GM23248 (cell line): ENCODE data around the gene PIGH. TPM values are rescaled to one million over a fixed set of nuclear protein-coding genes. Genes with fewer than 3 reads are reported as not detected.
"Not testable (repeated sequence)": the region's sequence is repeated elsewhere in the genome, so short reads cannot be mapped to it uniquely, and the experiment has no call there.

Source experiments
- DNase-seq: peaks from one replicate; pipeline ENCODE4 v3.0.0-alpha.2; 2015
- H2AFZ ChIP-seq: fragments of 200-600 bp; sonication (generic); 2 replicates; pipeline ENCODE4 v1.6.1; 2016; ENCODE audit warnings: antibody characterized with exemption
- H3F3A ChIP-seq: fragments of 200-600 bp; sonication (generic); 2 replicates; pipeline ENCODE4 v1.6.1; 2016; ENCODE audit warnings: mild to moderate bottlenecking, antibody characterized with exemption, mixed run types; ENCODE audit not compliant: insufficient read depth
- H3K27ac ChIP-seq: fragments of 200-600 bp; sonication (generic); 2 replicates; pipeline ENCODE4 v1.5.1; 2016; ENCODE audit warnings: mild to moderate bottlenecking
- H3K27me3 ChIP-seq: fragments of 200-600 bp; sonication (generic); replicated peaks from 2 replicates; pipeline ENCODE4 v1.6.1; 2016; ENCODE audit warnings: mild to moderate bottlenecking; ENCODE audit not compliant: insufficient read depth
- H3K36me3 ChIP-seq: fragments of 200-600 bp; sonication (generic); 2 replicates; pipeline ENCODE4 v1.6.1; 2016; ENCODE audit warnings: low read depth, mild to moderate bottlenecking
- H3K4me1 ChIP-seq: fragments of 200-600 bp; sonication (generic); 2 replicates; pipeline ENCODE4 v1.6.1; 2016; ENCODE audit warnings: mild to moderate bottlenecking; ENCODE audit not compliant: insufficient read depth
- H3K4me2 ChIP-seq: fragments of 200-600 bp; sonication (generic); one replicate; pipeline ENCODE4 v1.6.1; 2016; ENCODE audit warnings: mild to moderate bottlenecking; ENCODE audit not compliant: unreplicated experiment
- H3K4me3 ChIP-seq: fragments of 200-600 bp; sonication (generic); 2 replicates; pipeline ENCODE4 v1.5.1; 2016; ENCODE audit warnings: mild to moderate bottlenecking
- H3K79me2 ChIP-seq: fragments of 200-600 bp; sonication (generic); 2 replicates; pipeline ENCODE4 v1.6.1; 2016; ENCODE audit warnings: mild to moderate bottlenecking; ENCODE audit not compliant: insufficient read depth
- H3K9ac ChIP-seq: fragments of 200-600 bp; sonication (generic); 2 replicates; pipeline ENCODE4 v1.6.1; 2016; ENCODE audit warnings: mild to moderate bottlenecking
- H3K9me2 ChIP-seq: fragments of 200-600 bp; sonication (generic); 2 replicates; pipeline ENCODE4 v1.6.1; 2016; ENCODE audit warnings: mixed run types, mild to moderate bottlenecking, moderate library complexity; ENCODE audit not compliant: insufficient read depth
- H3K9me3 ChIP-seq: fragments of 200-600 bp; sonication (generic); one replicate; pipeline ENCODE4 v1.6.1; 2017; ENCODE audit warnings: low read depth
- H4K20me1 ChIP-seq: fragments of 200-600 bp; sonication (generic); 2 replicates; pipeline ENCODE4 v1.6.0; 2016; ENCODE audit not compliant: insufficient read depth
- EZH2 ChIP-seq: fragments of 200-600 bp; sonication (generic); IDR thresholded peaks from 2 replicates; pipeline ENCODE4 v1.6.1; 2018; ENCODE audit warnings: antibody characterized with exemption, mild to moderate bottlenecking; ENCODE audit not compliant: insufficient read depth, poor library complexity, severe bottlenecking
- EZH2phosphoT487 ChIP-seq: fragments of 200-600 bp; sonication (generic); IDR thresholded peaks from 2 replicates; pipeline ENCODE4 v1.6.1; 2018; ENCODE audit warnings: antibody characterized with exemption, moderate library complexity, mild to moderate bottlenecking, low read depth; ENCODE audit not compliant: insufficient read depth
- WGBS, 2 experiments: methylation state at CpG; one replicate each; pipeline ENCODE4 v1.1.6; 2015 to 2017; ENCODE audit warnings: low lambda C conversion rate in 2 of 2, low coverage in 1 of 2; ENCODE audit errors: missing lambda C conversion rate in 2 of 2; 5-methylcytosine and 5-hydroxymethylcytosine counted together
- in situ Hi-C: fragments of 300-500 bp; cut with MboI; formaldehyde crosslinking; loops from 2 replicates; pipeline ENCODE4 v1.15.0; 2020
- polyA plus RNA-seq: library from polyadenylated mRNA; unstranded; fragments of >200 nt; fragmentation: Nextera tagmentation; extraction: Ambion mirVana; gene quantifications from 2 replicates; pipeline ENCODE4 v1.2.1, GENCODE V29; 2016
- total RNA-seq: library from RNA; depleted of rRNA; stranded (reverse); fragments of >200 nt; shearing (Covaris generic); gene quantifications from 2 replicates; pipeline ENCODE4 v1.2.3, GENCODE V29; 2014

The PIGH gene
- total and polyA plus RNA-seq, 2 experiments from 2014 or later = 10.8 to 23.4 TPM

DNA sequence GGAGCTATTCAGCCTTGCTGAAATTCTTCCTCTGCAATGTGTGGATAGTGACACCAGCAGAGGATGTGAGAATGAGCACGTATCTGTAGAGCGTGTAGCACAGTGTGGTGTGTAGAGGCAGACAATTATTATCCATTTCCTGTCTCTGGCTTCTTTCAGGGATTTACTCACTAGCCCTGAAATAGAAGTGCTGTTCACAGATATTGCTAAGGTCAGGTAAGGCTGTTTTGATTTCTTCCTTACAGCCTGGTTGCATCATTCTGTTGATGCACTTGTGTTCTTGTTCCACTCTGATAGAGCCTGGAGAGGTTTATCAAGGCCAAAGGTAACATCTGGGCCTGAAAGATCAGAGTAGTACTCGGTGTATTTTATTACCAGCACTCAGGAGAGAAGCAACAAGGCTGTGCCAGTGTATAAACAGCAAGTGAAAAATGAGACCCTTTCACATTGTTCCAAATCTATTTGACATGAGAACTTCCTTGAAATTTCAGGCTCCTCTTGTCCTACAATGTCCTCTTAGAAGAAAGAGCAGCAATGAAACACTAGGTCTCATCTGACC is 36.4 kb upstream of the PIGH start:
- Histone ChIP-seq H3K4me3 (no peak overlapping the region), H3K4me1 (peaks cover 6% of the 10 kb centered on the region; the same call in 1 of the 2 replicates), H3F3A (no peaks in the 10 kb centered on the region), H3K27me3 (no peaks in the 10 kb centered on the region), H3K4me2 (no peak overlapping the region), H3K36me3 (no peaks in the 10 kb centered on the region), H3K27ac (peak overlapping the region; percentile 38), H2AFZ (peak overlapping the region; percentile 42), H3K9ac (no peak overlapping the region), H3K79me2 (no peaks in the 10 kb centered on the region), H3K9me2 (no peaks in the 10 kb centered on the region), H3K9me3 (no peaks in the 10 kb centered on the region), H4K20me1 (no peaks in the 10 kb centered on the region)
- no peak for TF ChIP-seq EZH2phosphoT487
- no peak for TF ChIP-seq EZH2
- 70 to 79% methylated on average over 3 of the region's 3 CpGs for WGBS, 2 experiments
- in situ Hi-C loops = no loop called here
- DNase-seq = peak; percentile 55

DNA sequence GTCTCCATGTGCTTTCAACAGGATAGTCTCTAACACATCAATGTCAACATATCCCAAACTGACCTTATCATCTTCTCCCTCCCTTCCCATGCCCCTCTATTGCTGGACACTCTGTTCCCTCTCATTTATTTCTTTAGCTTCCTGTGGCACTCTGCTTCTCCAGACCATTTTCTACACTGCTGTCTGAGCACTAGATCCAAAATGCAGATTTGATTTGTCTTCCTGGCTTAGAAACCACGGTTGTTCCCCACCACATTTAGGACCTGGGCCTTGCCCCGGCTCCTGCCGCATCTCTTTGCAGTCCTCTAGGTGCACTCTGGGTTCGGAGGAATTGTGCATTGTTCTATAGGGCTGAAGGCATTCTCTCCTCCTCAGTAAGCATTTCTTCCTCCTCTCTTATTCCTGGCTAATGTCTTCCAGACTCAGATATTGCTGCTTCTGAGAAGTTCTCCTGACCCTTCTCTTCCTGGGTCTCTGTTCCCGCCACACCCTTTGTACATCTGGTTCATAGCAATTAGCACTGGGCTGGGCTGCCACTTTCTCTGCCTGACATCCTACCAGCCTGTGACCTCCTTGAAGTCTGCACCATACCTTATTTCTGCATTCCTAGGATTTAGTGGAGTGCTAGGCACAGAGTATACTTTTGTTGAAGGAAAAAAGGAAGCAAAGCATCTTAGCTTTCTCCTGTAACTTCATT is 33.5 kb upstream of the PIGH start:
- H2AFZ ChIP-seq = no peak overlapping the region
- H3K9me2 ChIP-seq = no peaks in the 10 kb centered on the region
- H3K9me3 ChIP-seq = no peaks in the 10 kb centered on the region
- no peaks in the 10 kb centered on the region for H3F3A ChIP-seq
- H3K4me2 ChIP-seq = no peak overlapping the region
- no peak overlapping the region for H3K4me3 ChIP-seq
- no peak for DNase-seq
- TF ChIP-seq EZH2 = no peak
- H3K9ac ChIP-seq = no peak overlapping the region
- no peaks in the 10 kb centered on the region for H3K36me3 ChIP-seq
- no peak overlapping the region for H3K27ac ChIP-seq
- WGBS, 2 experiments = 87 to 89% methylated on average over 5 of the region's 5 CpGs
- in situ Hi-C loops = no loop called here
- H3K27me3 ChIP-seq = no peaks in the 10 kb centered on the region
- peaks cover 6% of the 10 kb centered on the region; the same call in 1 of the 2 replicates for H3K4me1 ChIP-seq
- H3K79me2 ChIP-seq = no peaks in the 10 kb centered on the region
- H4K20me1 ChIP-seq = no peaks in the 10 kb centered on the region

DNA sequence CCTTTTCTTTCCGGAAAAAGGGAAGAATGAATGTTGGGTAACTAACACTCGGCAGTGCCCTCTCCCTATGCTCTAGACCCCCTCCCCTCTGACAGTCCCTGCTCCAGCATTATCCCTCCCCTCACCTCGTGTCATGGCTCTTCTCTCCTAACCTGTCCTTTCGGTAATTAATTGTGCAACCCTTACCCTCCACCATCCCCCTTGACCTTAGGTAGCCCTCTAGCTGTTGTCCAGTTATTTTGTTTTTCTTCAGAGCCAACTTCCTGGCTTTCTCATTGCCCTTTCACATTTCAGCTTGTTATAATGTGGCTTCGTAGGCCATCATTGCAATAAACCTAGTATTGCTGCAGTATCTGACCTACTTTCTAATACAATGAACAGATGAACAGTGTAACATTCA is 30.9 kb upstream of the PIGH start:
- Histone ChIP-seq H3K4me2 (no peak overlapping the region), H3K79me2 (no peaks in the 10 kb centered on the region), H3K9me3 (no peaks in the 10 kb centered on the region), H3K36me3 (no peaks in the 10 kb centered on the region), H3K4me1 (0 out of 2 replicates have a peak, but pooled peaks cover 1% of the 10 kb centered on the region), H3K9ac (no peak overlapping the region), H3K27ac (no peak overlapping the region), H4K20me1 (no peaks in the 10 kb centered on the region), H3K27me3 (no peaks in the 10 kb centered on the region), H3K9me2 (no peaks in the 10 kb centered on the region), H3F3A (no peaks in the 10 kb centered on the region), H2AFZ (no peak overlapping the region), H3K4me3 (no peak overlapping the region)
- DNase-seq = no peak
- TF ChIP-seq EZH2phosphoT487 = no peak
- no peak for TF ChIP-seq EZH2
- 74 to 78% methylated on average over 5 of the region's 5 CpGs for WGBS, 2 experiments
- in situ Hi-C loops = no loop called here

DNA sequence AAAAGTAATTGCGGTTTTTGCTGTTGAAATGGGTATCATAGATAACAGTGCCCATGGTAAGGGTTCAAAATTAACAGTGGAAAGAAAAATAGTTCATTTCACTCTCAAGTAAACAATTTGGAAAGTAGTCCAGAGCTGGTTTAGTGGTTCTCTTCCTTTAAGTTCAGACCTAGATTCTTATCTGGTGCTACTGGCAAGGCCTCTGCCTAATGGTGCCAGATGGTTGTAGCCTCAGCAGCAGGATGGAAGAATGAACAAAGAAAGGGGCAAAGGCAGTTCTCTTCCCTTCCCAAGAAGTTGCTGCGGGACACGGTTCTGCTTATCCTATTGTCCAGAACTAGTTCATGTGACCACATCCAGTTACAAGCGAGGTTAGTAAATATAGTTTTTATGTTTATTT is 30.1 kb upstream of the PIGH start:
- 89 to 97% methylated on average over 4 of the region's 4 CpGs for WGBS, 2 experiments

DNA sequence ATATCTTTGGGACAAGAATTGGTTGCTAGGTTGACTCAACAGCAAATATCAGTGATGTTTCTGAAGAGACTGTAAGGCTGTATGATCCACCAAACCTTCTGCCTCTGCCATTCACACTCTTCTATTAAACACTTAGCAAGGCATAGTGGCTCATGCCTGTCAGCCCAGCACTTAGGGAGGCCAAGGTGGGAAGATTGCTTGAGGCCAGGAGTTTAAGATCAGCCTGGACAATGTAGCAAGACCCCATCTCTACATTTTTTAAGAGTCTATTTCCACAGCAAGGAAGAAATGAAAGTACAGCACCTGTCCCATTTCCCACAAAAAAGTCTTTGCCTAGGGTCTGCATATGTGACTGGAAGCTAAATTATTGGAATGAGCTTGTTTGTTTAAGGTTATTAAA is 27.5 kb upstream of the PIGH start:
- in situ Hi-C loops = no loop called here
- Histone ChIP-seq H3K4me3 (no peak overlapping the region), H2AFZ (no peak overlapping the region), H3K36me3 (no peaks in the 10 kb centered on the region), H3K9ac (no peak overlapping the region), H3K27ac (no peak overlapping the region), H3K4me2 (no peak overlapping the region), H3K9me2 (no peaks in the 10 kb centered on the region), H3K9me3 (no peaks in the 10 kb centered on the region), H3K4me1 (peaks cover 11% of the 10 kb centered on the region), H4K20me1 (no peaks in the 10 kb centered on the region), H3K79me2 (no peaks in the 10 kb centered on the region), H3K27me3 (no peaks in the 10 kb centered on the region), H3F3A (peaks cover 13% of the 10 kb centered on the region)
- DNase-seq = no peak
- TF ChIP-seq EZH2 (no peak), EZH2phosphoT487 (no peak)

More for the DNA sequence above, 30.1 kb upstream of the PIGH start:
- no peaks in the 10 kb centered on the region for H3K36me3 ChIP-seq
- no peak overlapping the region for H3K27ac ChIP-seq
- H3K4me3 ChIP-seq = no peak overlapping the region
- H4K20me1 ChIP-seq = no peaks in the 10 kb centered on the region
- DNase-seq = no peak
- no peak overlapping the region for H2AFZ ChIP-seq
- no peaks in the 10 kb centered on the region for H3K27me3 ChIP-seq
- H3K9ac ChIP-seq = no peak overlapping the region
- H3F3A ChIP-seq = no peaks in the 10 kb centered on the region
- H3K9me3 ChIP-seq = no peaks in the 10 kb centered on the region
- H3K4me2 ChIP-seq = no peak overlapping the region
- in situ Hi-C loops = no loop called here
- no peaks in the 10 kb centered on the region for H3K4me1 ChIP-seq
- no peak for TF ChIP-seq EZH2phosphoT487
- no peak for TF ChIP-seq EZH2
- H3K79me2 ChIP-seq = no peaks in the 10 kb centered on the region
- H3K9me2 ChIP-seq = no peaks in the 10 kb centered on the region

DNA sequence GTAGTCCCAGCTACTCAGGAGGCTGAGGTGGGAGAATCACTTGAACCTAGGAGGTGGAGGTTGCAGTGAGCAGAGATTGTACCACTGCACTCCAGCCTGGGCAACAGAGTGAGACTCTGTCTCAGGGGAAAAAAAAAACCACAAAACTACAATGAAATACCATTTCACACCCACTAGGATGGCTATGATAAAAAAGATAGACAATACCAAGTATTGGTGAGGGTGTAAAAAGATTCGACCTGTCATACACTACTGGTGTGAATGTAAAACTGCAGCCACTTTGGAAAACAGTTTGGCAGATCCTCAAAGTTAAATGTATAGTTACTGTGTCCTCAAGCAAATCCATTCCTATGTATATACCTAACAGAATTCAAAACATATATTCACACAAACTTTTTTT is 26.1 kb upstream of the PIGH start:
- H2AFZ ChIP-seq, H3K27me3 ChIP-seq, H3K9me3 ChIP-seq, H3K4me2 ChIP-seq, H3K9me2 ChIP-seq, H3K79me2 ChIP-seq, H3K27ac ChIP-seq, H3K4me3 ChIP-seq, H4K20me1 ChIP-seq, DNase-seq, H3K36me3 ChIP-seq, H3K9ac ChIP-seq, in situ Hi-C loops: not testable (repeated sequence)
- WGBS, 2 experiments = 94 to 100% methylated on average over 1 of the region's 1 CpG
- peaks cover 17% of the 10 kb centered on the region for H3K4me1 ChIP-seq
- H3F3A ChIP-seq = peaks cover 23% of the 10 kb centered on the region
